HG03025 (cell line): ENCODE data around the gene KCNJ14.
"Not testable (repeated sequence)": the region's sequence is repeated elsewhere in the genome, so short reads cannot be mapped to it uniquely, and the experiment has no call there.

Source experiments
- ATAC-seq: cut with Tn5 transposase; IDR thresholded peaks from one replicate; pipeline ENCODE4 v1.9.1; 2021; ENCODE audit warnings: mild to moderate bottlenecking, moderate library complexity; ENCODE audit not compliant: unreplicated experiment, low FRiP score

The KCNJ14 gene

GRCh38 chr19:48484931-48485612 is 29.7 kb downstream of the KCNJ14 start:
- no peak for ATAC-seq

- not testable (repeated sequence) for ATAC-seq
Measured at GRCh38 chr19:48486706-48487105, 31.3 kb downstream of the KCNJ14 start.

- no peak for ATAC-seq
Measured at GRCh38 chr19:48487544-48487943, 32.2 kb downstream of the KCNJ14 start.

GRCh38 chr19:48487948-48488347 is 32.6 kb downstream of the KCNJ14 start:
- no peak for ATAC-seq

- not testable (repeated sequence) for ATAC-seq
Measured at GRCh38 chr19:48488478-48488877, 33.1 kb downstream of the KCNJ14 start.

GRCh38 chr19:48489608-48490216 is 34.3 kb downstream of the KCNJ14 start:
- ATAC-seq = no peak

- ATAC-seq = no peak
Measured at GRCh38 chr19:48490981-48491792, 35.8 kb downstream of the KCNJ14 start.

GRCh38 chr19:48491793-48492123 is 36.4 kb downstream of the KCNJ14 start:
- ATAC-seq = no peak

- ATAC-seq = peak; percentile 51
Measured at GRCh38 chr19:48492925-48493717, 37.7 kb downstream of the KCNJ14 start.

- no peak for ATAC-seq
Measured at GRCh38 chr19:48493718-48494401, 38.5 kb downstream of the KCNJ14 start.

GRCh38 chr19:48495396-48495795 is 40.0 kb downstream of the KCNJ14 start:
- ATAC-seq = no peak

GRCh38 chr19:48496959-48497727 is 41.8 kb downstream of the KCNJ14 start:
- ATAC-seq = no peak

- no peak for ATAC-seq
Measured at GRCh38 chr19:48497728-48498594, 42.6 kb downstream of the KCNJ14 start.

GRCh38 chr19:48498595-48499311 is 43.4 kb downstream of the KCNJ14 start:
- no peak for ATAC-seq

- ATAC-seq = no peak
Measured at GRCh38 chr19:48499316-48500090, 44.1 kb downstream of the KCNJ14 start.

GRCh38 chr19:48500830-48501493 is 45.6 kb downstream of the KCNJ14 start:
- ATAC-seq = no peak
